NCI-H82 treated with DMSO at 0.1 percent for 48 hours (cell line): ENCODE data around the gene RTTN.

Source experiments
- DNase-seq: peaks from one replicate; lab custom pipeline; 2025; ENCODE audit not compliant: unreplicated experiment; lab: John Stamatoyannopoulos, UW

Gene RTTN

GRCh38 chr18:70031221-70031620 lies 174.3 kb downstream of the RTTN start:
- no peak for DNase-seq

- DNase-seq, result no peak
Measured at GRCh38 chr18:70030728-70031127, 174.8 kb downstream of the RTTN start.

- DNase-seq, result no peak
Measured at GRCh38 chr18:70029163-70029562, 176.3 kb downstream of the RTTN start.

- DNase-seq, result no peak
Measured at GRCh38 chr18:70028734-70029133, 176.8 kb downstream of the RTTN start.

GRCh38 chr18:70028084-70028483 lies 177.4 kb downstream of the RTTN start:
- DNase-seq, result no peak

- no peak for DNase-seq
Measured at GRCh38 chr18:70025580-70025979, 179.9 kb downstream of the RTTN start.

GRCh38 chr18:70024829-70025228 lies 180.7 kb downstream of the RTTN start:
- no peak for DNase-seq

GRCh38 chr18:70024093-70024492 lies 181.4 kb downstream of the RTTN start:
- DNase-seq, result no peak

- no peak for DNase-seq
Measured at GRCh38 chr18:70022636-70023035, 182.9 kb downstream of the RTTN start.

- DNase-seq, result no peak
Measured at GRCh38 chr18:70021498-70021897, 184.0 kb downstream of the RTTN start.

GRCh38 chr18:70021043-70021442 lies 184.4 kb downstream of the RTTN start:
- DNase-seq, result no peak

- DNase-seq, result no peak
Measured at GRCh38 chr18:70019991-70020390, 185.5 kb downstream of the RTTN start.

- DNase-seq, result no peak
Measured at GRCh38 chr18:70019136-70019535, 186.4 kb downstream of the RTTN start.

GRCh38 chr18:70015127-70015526 lies 190.4 kb downstream of the RTTN start:
- DNase-seq, result no peak

- no peak for DNase-seq
Measured at GRCh38 chr18:70005580-70005979, 199.9 kb downstream of the RTTN start.

- no peak for DNase-seq
Measured at GRCh38 chr18:70004696-70005095, 200.8 kb downstream of the RTTN start.

GRCh38 chr18:69999656-70000055 lies 205.8 kb downstream of the RTTN start:
- no peak for DNase-seq

- peak; percentile 18 for DNase-seq
Measured at GRCh38 chr18:69998523-69998987, 206.9 kb downstream of the RTTN start.

GRCh38 chr18:69996951-69997798 lies 208.3 kb downstream of the RTTN start:
- DNase-seq, result no peak

- DNase-seq, result no peak
Measured at GRCh38 chr18:69996417-69996816, 209.1 kb downstream of the RTTN start.

- no peak for DNase-seq
Measured at GRCh38 chr18:69995774-69996173, 209.7 kb downstream of the RTTN start.

- DNase-seq, result no peak
Measured at GRCh38 chr18:69992776-69993175, 212.7 kb downstream of the RTTN start.

GRCh38 chr18:69987870-69988269 lies 217.6 kb downstream of the RTTN start:
- DNase-seq, result no peak
